SIG-M5 treated with dmso at 0.1 percent for 504 hours (cell line): ENCODE measurements around the gene SOWAHB.

ENCODE experiments used
- DNase-seq: peaks from one replicate; lab custom pipeline; 2025; ENCODE audit not compliant: unreplicated experiment; lab: John Stamatoyannopoulos, UW

SOWAHB gene

GRCh38 chr4:76897536-76898384 lies at the start of gene SOWAHB:
Gene SOWAHB (minus strand): TSS chr4:76898144. CDS start chr4:76897849, 295 bp downstream.
- peak; percentile 29 for DNase-seq

GRCh38 chr4:76947369-76947768 lies 49.4 kb upstream of the SOWAHB start:
- DNase-seq = no peak

- DNase-seq = no peak
Measured at GRCh38 chr4:76943790-76944189, 45.8 kb upstream of the SOWAHB start.

GRCh38 chr4:76943129-76943620 lies 45.2 kb upstream of the SOWAHB start:
- DNase-seq = no peak

- no peak for DNase-seq
Measured at GRCh38 chr4:76939184-76939583, 41.2 kb upstream of the SOWAHB start.

- no peak for DNase-seq
Measured at GRCh38 chr4:76931576-76932276, 33.8 kb upstream of the SOWAHB start.

GRCh38 chr4:76931087-76931486 lies 33.1 kb upstream of the SOWAHB start:
- DNase-seq = no peak

- DNase-seq = no peak
Measured at GRCh38 chr4:76930685-76931084, 32.7 kb upstream of the SOWAHB start.

GRCh38 chr4:76926841-76927240 lies 28.9 kb upstream of the SOWAHB start:
- DNase-seq = no peak

- DNase-seq = no peak
Measured at GRCh38 chr4:76923619-76924357, 25.8 kb upstream of the SOWAHB start.

- no peak for DNase-seq
Measured at GRCh38 chr4:76920715-76921114, 22.8 kb upstream of the SOWAHB start.

- no peak for DNase-seq
Measured at GRCh38 chr4:76909711-76910110, 11.8 kb upstream of the SOWAHB start.

GRCh38 chr4:76905521-76905920 lies 7.6 kb upstream of the SOWAHB start:
- no peak for DNase-seq

GRCh38 chr4:76904646-76905190 lies 6.8 kb upstream of the SOWAHB start:
- no peak for DNase-seq

GRCh38 chr4:76902233-76902890 lies 4.4 kb upstream of the SOWAHB start:
- DNase-seq = no peak

GRCh38 chr4:76898949-76899645 lies 1.2 kb upstream of the SOWAHB start:
- no peak for DNase-seq

GRCh38 chr4:76898385-76898692 lies 395 bp upstream of the SOWAHB start:
- DNase-seq = no peak

GRCh38 chr4:76896614-76897535 lies 1.1 kb downstream of the SOWAHB start:
- DNase-seq = no peak

- no peak for DNase-seq
Measured at GRCh38 chr4:76896048-76896447, 1.9 kb downstream of the SOWAHB start.
